ENCODE measurements around the gene ADCY10. TPM values are rescaled to one million over a fixed set of nuclear protein-coding genes. Genes with fewer than 3 reads are reported as not detected.

The ADCY10 gene
- polyA plus RNA-seq (2012; ENCODE audit: insufficient read length, low read depth): 0.29 TPM

GRCh38 chr1:167913895-167914496 lies at the start of gene ADCY10:
TSS of gene ADCY10 (minus strand) at chr1:167914134. CDS start at chr1:167905140, 8,994 bp downstream.
- TF ChIP-seq POLR2AphosphoS5 (IDR thresholded peaks at IDR 0.05; ENCODE audit: low read depth, low read length) (no peak), TAF1 (IDR thresholded peaks at IDR 0.05; ENCODE audit: borderline replicate concordance, insufficient read depth, low read length) (no peak), REST (IDR thresholded peaks at IDR 0.05; ENCODE audit: insufficient read depth in 1 of 2, low read depth in 2 of 2, low read length in 2 of 2) (no peak), SIN3A (IDR thresholded peaks at IDR 0.05; ENCODE audit: borderline replicate concordance, insufficient read depth, low read length) (no peak)

GRCh38 chr1:167957710-167958109 lies 43.8 kb upstream of the ADCY10 start:
- TF ChIP-seq POLR2AphosphoS5 (IDR thresholded peaks at IDR 0.05; ENCODE audit: low read depth, low read length) (no peak), TAF1 (IDR thresholded peaks at IDR 0.05; ENCODE audit: borderline replicate concordance, insufficient read depth, low read length) (no peak), SIN3A (IDR thresholded peaks at IDR 0.05; ENCODE audit: borderline replicate concordance, insufficient read depth, low read length) (no peak), FOXP2 (optimal IDR thresholded peaks at IDR 0.05; ENCODE audit: borderline replicate concordance, extremely low read depth, extremely low read length, insufficient read depth) (no peak), REST (IDR thresholded peaks at IDR 0.05; ENCODE audit: insufficient read depth in 1 of 2, low read depth in 2 of 2, low read length in 2 of 2) (no peak)

- TF ChIP-seq TAF1 (IDR thresholded peaks at IDR 0.05; ENCODE audit: borderline replicate concordance, insufficient read depth, low read length): no peak
- no peak for TF ChIP-seq REST (IDR thresholded peaks at IDR 0.05; ENCODE audit: insufficient read depth in 1 of 2, low read depth in 2 of 2, low read length in 2 of 2)
- TF ChIP-seq SIN3A (IDR thresholded peaks at IDR 0.05; ENCODE audit: borderline replicate concordance, insufficient read depth, low read length): no peak
Observed at GRCh38 chr1:167955915-167956314, 42.0 kb upstream of the ADCY10 start.

- TF ChIP-seq POLR2AphosphoS5 (IDR thresholded peaks at IDR 0.05; ENCODE audit: low read depth, low read length) (no peak), SIN3A (IDR thresholded peaks at IDR 0.05; ENCODE audit: borderline replicate concordance, insufficient read depth, low read length) (no peak), FOXP2 (optimal IDR thresholded peaks at IDR 0.05; ENCODE audit: borderline replicate concordance, extremely low read depth, extremely low read length, insufficient read depth) (no peak), REST (IDR thresholded peaks at IDR 0.05; ENCODE audit: insufficient read depth in 1 of 2, low read depth in 2 of 2, low read length in 2 of 2) (no peak), TAF1 (IDR thresholded peaks at IDR 0.05; ENCODE audit: borderline replicate concordance, insufficient read depth, low read length) (no peak)
Observed at GRCh38 chr1:167950569-167950968, 36.6 kb upstream of the ADCY10 start.

GRCh38 chr1:167949785-167950184 lies 35.9 kb upstream of the ADCY10 start:
- TF ChIP-seq TAF1 (IDR thresholded peaks at IDR 0.05; ENCODE audit: borderline replicate concordance, insufficient read depth, low read length) (no peak), FOXP2 (optimal IDR thresholded peaks at IDR 0.05; ENCODE audit: borderline replicate concordance, extremely low read depth, extremely low read length, insufficient read depth) (no peak), REST (IDR thresholded peaks at IDR 0.05; ENCODE audit: insufficient read depth in 1 of 2, low read depth in 2 of 2, low read length in 2 of 2) (no peak), SIN3A (IDR thresholded peaks at IDR 0.05; ENCODE audit: borderline replicate concordance, insufficient read depth, low read length) (no peak), POLR2AphosphoS5 (IDR thresholded peaks at IDR 0.05; ENCODE audit: low read depth, low read length) (no peak)
